ENCODE results near the gene SLC25A30.

DNA sequence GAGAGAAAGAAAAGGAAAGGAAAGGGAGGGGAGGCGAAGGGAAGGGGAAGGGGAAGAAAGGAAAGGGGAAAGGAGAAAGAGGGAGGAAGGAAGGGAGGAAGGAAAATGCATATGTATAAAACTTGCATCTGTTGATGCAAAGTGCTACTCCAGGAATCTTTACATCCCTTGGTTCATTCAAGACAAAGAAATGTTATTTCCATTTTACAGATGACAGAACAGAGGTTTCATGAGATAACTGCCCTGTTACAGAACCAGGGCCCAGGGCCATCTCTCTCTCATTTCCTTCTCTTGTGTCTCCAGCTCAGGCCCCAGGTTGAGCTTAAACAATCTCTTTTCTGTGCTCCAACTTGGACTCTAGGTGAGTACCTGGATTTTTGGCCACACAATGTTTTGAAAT is 1.8 kb upstream of the SLC25A30 start:
- TF ChIP-seq MAX (IDR thresholded peaks at IDR 0.05; ENCODE audit: low read depth, low read length) (no peak), POLR2A (IDR thresholded peaks at IDR 0.05; ENCODE audit: extremely low read depth, insufficient read length) (no peak), MYC (IDR thresholded peaks at IDR 0.05; ENCODE audit: low read depth, low read length) (no peak)
- TF ChIP-seq, protein P1, sequence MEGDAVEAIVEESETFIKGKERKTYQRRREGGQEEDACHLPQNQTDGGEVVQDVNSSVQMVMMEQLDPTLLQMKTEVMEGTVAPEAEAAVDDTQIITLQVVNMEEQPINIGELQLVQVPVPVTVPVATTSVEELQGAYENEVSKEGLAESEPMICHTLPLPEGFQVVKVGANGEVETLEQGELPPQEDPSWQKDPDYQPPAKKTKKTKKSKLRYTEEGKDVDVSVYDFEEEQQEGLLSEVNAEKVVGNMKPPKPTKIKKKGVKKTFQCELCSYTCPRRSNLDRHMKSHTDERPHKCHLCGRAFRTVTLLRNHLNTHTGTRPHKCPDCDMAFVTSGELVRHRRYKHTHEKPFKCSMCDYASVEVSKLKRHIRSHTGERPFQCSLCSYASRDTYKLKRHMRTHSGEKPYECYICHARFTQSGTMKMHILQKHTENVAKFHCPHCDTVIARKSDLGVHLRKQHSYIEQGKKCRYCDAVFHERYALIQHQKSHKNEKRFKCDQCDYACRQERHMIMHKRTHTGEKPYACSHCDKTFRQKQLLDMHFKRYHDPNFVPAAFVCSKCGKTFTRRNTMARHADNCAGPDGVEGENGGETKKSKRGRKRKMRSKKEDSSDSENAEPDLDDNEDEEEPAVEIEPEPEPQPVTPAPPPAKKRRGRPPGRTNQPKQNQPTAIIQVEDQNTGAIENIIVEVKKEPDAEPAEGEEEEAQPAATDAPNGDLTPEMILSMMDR (IDR thresholded peaks at IDR 0.05; ENCODE audit: low read depth, low read length): no peak

Measured in NB4 (cell line).